HepG2 (cell line): ENCODE data around the gene ANKS6. TPM values are rescaled to one million over a fixed set of nuclear protein-coding genes. Genes with fewer than 3 reads are reported as not detected.

Experiments used
- ATAC-seq: fragments of 200-7000 bp; cut with Tn5 transposase; 3 replicates; pipeline ENCODE4 v1.9.1; 2020; ENCODE audit warnings: mild to moderate bottlenecking, moderate library complexity
- BruUV-seq: library from RNA; stranded (reverse); fragments of 400-500 nt; replicated peaks from 2 replicates; lab custom pipeline; 2021; lab: Mats Ljungman, UMichigan
- CTCF ChIA-PET: fragments of 300-600 bp; formaldehyde crosslinking; extraction: SDS; loops from one replicate; lab custom pipeline; 2021; ENCODE audit warnings: low total read pairs, inconsistent platforms, low intra/inter-chr PET ratio; lab: Yijun Ruan, JAX
- POLR2A ChIA-PET: fragments of 350-600 bp; sonication (Branson Sonifier 250); formaldehyde crosslinking; loops from one replicate; lab custom pipeline; 2020; ENCODE audit warnings: antibody characterized with exemption, inconsistent platforms; lab: Yijun Ruan, JAX
- DNase-seq: peaks from one replicate; pipeline ENCODE4 v3.0.0-alpha.2; 2015; ENCODE audit warnings: low spot score
- FAIRE-seq: peaks from 3 replicates; lab custom pipeline; 2011; peaks lifted over from hg19 to GRCh38; lab: Jason Lieb, UNC
- H2AFZ ChIP-seq: one replicate; pipeline ENCODE4 v1.6.1; 2011; ENCODE audit warnings: low read length, inconsistent platforms
- H3K27ac ChIP-seq: fragments of 300-600 bp; 3 replicates; pipeline ENCODE4 v1.8.0; 2011; ENCODE audit warnings: mixed run types, mild to moderate bottlenecking, mixed read lengths, low read length, inconsistent platforms; ENCODE audit not compliant: insufficient read depth; ENCODE audit errors: extremely low read length
- H3K27me3 ChIP-seq, 2 experiments: fragments of 200-600 bp in 1 of 2; 2 replicates in 1 of 2; 3 replicates in 1 of 2; pipeline versions ENCODE4 v1.6.0 to v1.8.0; 2011; ENCODE audit warnings: low read length in 2 of 2, mild to moderate bottlenecking in 2 of 2, moderate library complexity in 2 of 2, inconsistent platforms in 1 of 2; ENCODE audit not compliant: insufficient read depth in 2 of 2, control insufficient read depth in 1 of 2
- H3K36me3 ChIP-seq, 2 experiments: fragments of 200-600 bp in 1 of 2; replicated peaks in 1 of 2; 2 replicates in 1 of 2; 3 replicates in 1 of 2; pipeline versions ENCODE4 v1.5.1 to v1.8.0; 2011; ENCODE audit warnings: low read length in 2 of 2, inconsistent platforms in 1 of 2; ENCODE audit not compliant: insufficient read depth in 2 of 2, control insufficient read depth in 1 of 2
- H3K4me1 ChIP-seq: 2 replicates; pipeline ENCODE4 v1.5.1; 2012; ENCODE audit warnings: low read length, inconsistent platforms; ENCODE audit not compliant: insufficient read depth
- H3K4me2 ChIP-seq: 2 replicates; pipeline ENCODE4 v1.6.0; 2011; ENCODE audit warnings: low read depth, low read length, inconsistent platforms
- H3K4me3 ChIP-seq, 3 experiments: fragments of 200-600 bp in 1 of 3; sonication (generic), shearing (Covaris generic) in 1 of 3; replicated peaks in 1 of 3; 2 replicates each; pipeline ENCODE4 v1.5.1; 2011 to 2016; ENCODE audit warnings: low read length in 3 of 3, inconsistent platforms in 2 of 3, low read depth in 2 of 3, mild to moderate bottlenecking in 2 of 3, control low read depth in 1 of 3, mixed read lengths in 1 of 3; ENCODE audit not compliant: insufficient read depth in 1 of 3
- H3K79me2 ChIP-seq: one replicate; pipeline ENCODE4 v1.6.1; 2011; ENCODE audit warnings: low read length, inconsistent platforms; ENCODE audit not compliant: insufficient read depth
- H3K9ac ChIP-seq: 2 replicates; pipeline ENCODE4 v1.6.0; 2011; ENCODE audit warnings: mild to moderate bottlenecking, low read depth, low read length, inconsistent platforms; ENCODE audit not compliant: insufficient read depth
- H3K9me3 ChIP-seq: 2 replicates; pipeline ENCODE4 v1.5.1; 2012; ENCODE audit warnings: mild to moderate bottlenecking, low read length
- H4K20me1 ChIP-seq: 2 replicates; pipeline ENCODE4 v1.6.0; 2011; ENCODE audit warnings: inconsistent platforms, mild to moderate bottlenecking, low read length, moderate library complexity; ENCODE audit not compliant: insufficient read depth
- ATF2 ChIP-seq: sonication (generic); formaldehyde crosslinking; IDR thresholded peaks from 2 replicates; pipeline ENCODE4 v1.4.0; 2020; ENCODE audit warnings: missing genetic modification reagents
- ATF7 ChIP-seq, 2 experiments: fragments of 450-650 bp in 1 of 2; sonication (generic) in 1 of 2; formaldehyde crosslinking in 1 of 2; IDR thresholded peaks; 2 replicates each; pipeline versions ENCODE4 v1.4.0 to v1.6.1; 2016 to 2020; ENCODE audit warnings: antibody characterized with exemption in 1 of 2, mild to moderate bottlenecking in 1 of 2, missing genetic modification reagents in 1 of 2
- ATM ChIP-seq: fragments of 450-650 bp; IDR thresholded peaks from 2 replicates; pipeline ENCODE4 v1.7.1; 2017; ENCODE audit warnings: mild to moderate bottlenecking, borderline replicate concordance
- CREB1 ChIP-seq, 2 experiments: fragments of 450-650 bp in 1 of 2; IDR thresholded peaks; 2 replicates each; pipeline ENCODE4 v1.6.1; 2016 to 2017; ENCODE audit warnings: control low read depth in 1 of 2, mild to moderate bottlenecking in 1 of 2, missing compliant biosample characterization in 1 of 2, missing genetic modification characterization in 1 of 2
- MZF1 ChIP-seq: sonication (generic); formaldehyde crosslinking; IDR thresholded peaks from 2 replicates; pipeline ENCODE4 v1.8.1; 2023; ENCODE audit warnings: mild to moderate bottlenecking, missing genetic modification reagents, borderline replicate concordance
- NR3C1 ChIP-seq: sonication (generic); formaldehyde crosslinking; IDR thresholded peaks from 2 replicates; pipeline ENCODE4 v1.4.0; 2020; ENCODE audit warnings: missing genetic modification reagents
- TFAP4 ChIP-seq: sonication (generic); IDR thresholded peaks from 2 replicates; pipeline ENCODE4 v1.6.1; 2016; ENCODE audit warnings: low read depth, borderline replicate concordance
- ZNF326 ChIP-seq: sonication (generic); formaldehyde crosslinking; IDR thresholded peaks from 2 replicates; pipeline ENCODE4 v1.4.0; 2020; ENCODE audit warnings: missing genetic modification reagents, borderline replicate concordance
- WGBS: methylation state at CpG from one replicate; pipeline ENCODE4 v1.1.6; 2017; ENCODE audit warnings: low lambda C conversion rate; 5-methylcytosine and 5-hydroxymethylcytosine counted together
- in situ Hi-C: cut with HindIII; loops from 2 replicates; pipeline ENCODE4 v1.10.0; 2017; ENCODE audit warnings: low pct_unique_long_range_greater_than_20kb; ENCODE audit not compliant: extremely low pct_ligation_motif_present
- intact Hi-C: fragments of 100-400 bp; cut with micrococcal nuclease; formaldehyde crosslinking; loops from one replicate; pipeline ENCODE4 v1.10.0; 2022; ENCODE audit not compliant: unreplicated experiment
- polyA plus RNA-seq, 8 experiments: library from polyadenylated mRNA; depleted of rRNA in 3 of 8; stranded (reverse) in 7 of 8; unstranded in 1 of 8; fragments of >200 nt; fragmentation: Illumina TruSeq in 4 of 8; extraction: Trizol in 4 of 8; gene quantifications; 2 replicates each; pipeline versions ENCODE4 v1.2.1 to v1.2.3, GENCODE V29; 2011 to 2016; ENCODE audit warnings: low read depth in 4 of 8, missing spikeins in 1 of 8, mixed read lengths in 1 of 8; ENCODE audit not compliant: insufficient read depth in 1 of 8
- total RNA-seq, 5 experiments: library from RNA; depleted of rRNA; stranded (reverse); fragments of >200 nt; fragmentation: Illumina TruSeq; extraction: Trizol; gene quantifications; 2 replicates each; pipeline ENCODE4 v1.2.3, GENCODE V29; 2016; ENCODE audit warnings: low read depth in 1 of 5

The ANKS6 gene
- total and polyA plus RNA-seq, 2 of the 13 experiments (the other 11 are each of a cell fraction or from before 2014, with no cell fraction given) = 8.8 to 10.7 TPM

DNA sequence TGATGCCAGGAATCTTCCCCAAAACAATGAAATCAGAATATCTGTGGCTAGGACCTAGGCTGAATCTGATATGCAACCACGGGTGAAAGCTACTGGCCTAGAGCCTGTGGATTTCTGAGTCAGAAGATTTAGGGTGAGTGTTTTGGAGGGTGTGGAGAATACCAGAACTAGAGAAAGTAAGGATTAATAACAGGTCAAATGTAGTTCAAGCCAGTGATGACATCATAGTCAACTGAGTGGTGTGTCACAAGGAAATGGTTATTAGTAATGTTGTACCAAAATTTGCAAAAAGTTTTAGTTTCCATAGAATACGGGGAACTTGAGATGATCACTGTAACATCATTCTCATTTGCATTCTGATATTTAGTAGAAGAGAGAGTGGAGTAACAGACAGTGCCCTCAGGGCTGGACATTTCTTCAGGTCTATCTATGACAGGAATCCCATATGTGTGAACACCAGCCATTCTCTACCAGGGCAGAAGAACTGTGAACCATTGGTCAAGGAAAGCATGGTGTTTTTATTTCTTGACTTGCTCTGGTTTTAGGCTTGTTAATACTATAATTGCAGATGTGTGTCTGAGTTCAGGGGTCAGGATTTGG, 14.8 kb upstream of the ANKS6 start:
- FAIRE-seq (no peak), ATAC-seq (no peak), DNase-seq (no peak)
- ChIA-PET CTCF (no interaction called here), POLR2A (no interaction called here)
- Histone ChIP-seq H3K36me3 (no peaks in the 10 kb centered on the region), H3K9ac (no peak overlapping the region), H3K4me3 (no peak overlapping the region), H3K4me1 (no peaks in the 10 kb centered on the region), H3K27me3 (peaks cover 0 to 19% of the 10 kb centered on the region in 2 experiments; a peak in 1 of 5 replicates), H2AFZ (no peak overlapping the region), H3K79me2 (no peaks in the 10 kb centered on the region), H4K20me1 (no peaks in the 10 kb centered on the region), H3K4me2 (no peak overlapping the region), H3K27ac (no peak overlapping the region), H3K9me3 (no peaks in the 10 kb centered on the region)
- intact Hi-C loops (no loop called here), in situ Hi-C loops (no loop called here)
- 17% methylated on average over 2 of the region's 2 CpGs for WGBS
- no peak for TF ChIP-seq ATM
- no peak for TF ChIP-seq ATF2 (CRISPR knock-in tag)
- TF ChIP-seq ATF7 (IDR thresholded peaks at IDR 0.05) = peak; percentile 92
- no peak for TF ChIP-seq ATF7 (CRISPR knock-in tag; IDR thresholded peaks at IDR 0.05)
- peak; percentile 77 for TF ChIP-seq CREB1 (IDR thresholded peaks at IDR 0.05)
- no peak for TF ChIP-seq CREB1 (CRISPR knock-in tag; IDR thresholded peaks at IDR 0.05)
- no peak for TF ChIP-seq MZF1 (CRISPR knock-in tag)
- TF ChIP-seq NR3C1 (CRISPR knock-in tag) = no peak
- TF ChIP-seq TFAP4 = no peak
- no peak for TF ChIP-seq ZNF326
- no TSS peak for BruUV-seq
